HCT116 (cell line): Measurements from ENCODE around the gene SEC16A. TPM values are rescaled to one million over a fixed set of nuclear protein-coding genes. Genes with fewer than 3 reads are reported as not detected.

Experiments used
- ATAC-seq: fragments of 200-7000 bp; cut with Tn5 transposase; 2 replicates; pipeline ENCODE4 v1.9.1; 2020; ENCODE audit warnings: mild to moderate bottlenecking, moderate library complexity
- BruUV-seq: library from RNA; stranded (reverse); fragments of 400-500 nt; replicated peaks from 2 replicates; lab custom pipeline; 2021; lab: Mats Ljungman, UMichigan
- CTCF ChIA-PET: fragments of 300-600 bp; sonication (Branson Sonifier 250); formaldehyde crosslinking; loops from one replicate; lab custom pipeline; 2021; ENCODE audit warnings: antibody characterized with exemption; lab: Charles Lee
- POLR2A ChIA-PET: fragments of 300-600, 350-600 bp; sonication (Branson Sonifier 250); formaldehyde crosslinking; loops from one replicate; lab custom pipeline; 2021; ENCODE audit warnings: antibody characterized with exemption; lab: Charles Lee
- RAD21 ChIA-PET, 2 experiments: fragments of 300-600 bp; sonication (Branson Sonifier 250); formaldehyde crosslinking; loops; one replicate each; lab custom pipeline; 2023; ENCODE audit warnings: low total read pairs in 2 of 2; ENCODE audit not compliant: uncharacterized antibody in 2 of 2, unreplicated experiment in 2 of 2, low non-redundant PET in 1 of 2; lab: Charles Lee
- DNase-seq: peaks from one replicate; pipeline ENCODE4 v3.0.0-alpha.2; 2010; ENCODE audit warnings: low read depth, low spot score
- H2AFZ ChIP-seq: fragments of 200-600 bp; shearing (Covaris generic), sonication (generic); 2 replicates; pipeline ENCODE4 v1.6.1; 2017; ENCODE audit warnings: low read depth, mixed run types, mixed read lengths, antibody characterized with exemption, low read length; ENCODE audit not compliant: poor library complexity, severe bottlenecking
- H3K27ac ChIP-seq: 2 replicates; pipeline ENCODE4 v1.5.1; 2012; ENCODE audit warnings: low read depth, low read length
- H3K27me3 ChIP-seq: fragments of 200-600 bp; sonication (generic); 2 replicates; pipeline ENCODE4 v1.6.1; 2016; ENCODE audit warnings: mixed run types, low read length, mixed read lengths; ENCODE audit not compliant: insufficient read depth
- H3K36me3 ChIP-seq, 2 experiments: fragments of 200-500 bp in 1 of 2; fragments of 200-600 bp in 1 of 2; sonication (Bioruptor generic) in 1 of 2; sonication (generic) in 1 of 2; 2 replicates each; pipeline versions ENCODE4 v1.5.1 to v1.6.1; 2014 to 2016; ENCODE audit warnings: low read length in 2 of 2, inconsistent platforms in 1 of 2, mixed read lengths in 1 of 2, mixed run types in 1 of 2; ENCODE audit not compliant: insufficient read depth in 2 of 2, control insufficient read depth in 1 of 2
- H3K4me1 ChIP-seq, 2 experiments: fragments of 200-600 bp in 1 of 2; sonication (generic) in 1 of 2; 2 replicates each; pipeline versions ENCODE4 v1.5.1 to v1.6.1; 2012 to 2017; ENCODE audit warnings: low read length in 2 of 2, inconsistent platforms in 1 of 2, mild to moderate bottlenecking in 1 of 2, mixed read lengths in 1 of 2, mixed run types in 1 of 2, moderate library complexity in 1 of 2; ENCODE audit not compliant: insufficient read depth in 2 of 2, control insufficient read depth in 1 of 2
- H3K4me2 ChIP-seq: fragments of 200-600 bp; sonication (generic); 2 replicates; pipeline ENCODE4 v1.6.1; 2017; ENCODE audit warnings: mixed run types, low read length, mixed read lengths
- H3K4me3 ChIP-seq, 2 experiments: fragments of 200-600 bp in 1 of 2; sonication (generic) in 1 of 2; replicated peaks in 1 of 2; 2 replicates each; pipeline ENCODE4 v1.5.1; 2011 to 2016; ENCODE audit warnings: low read length in 2 of 2, control low read depth in 1 of 2, low read depth in 1 of 2, mild to moderate bottlenecking in 1 of 2, mixed read lengths in 1 of 2, mixed run types in 1 of 2
- H3K79me2 ChIP-seq: fragments of 200-600 bp; sonication (generic); 2 replicates; pipeline ENCODE4 v1.6.1; 2017; ENCODE audit warnings: mild to moderate bottlenecking, mixed run types, low read length, moderate library complexity, mixed read lengths; ENCODE audit not compliant: insufficient read depth
- H3K9ac ChIP-seq: fragments of 200-600 bp; sonication (generic); 2 replicates; pipeline ENCODE4 v1.6.1; 2016; ENCODE audit warnings: low read length, mixed read lengths
- H3K9me2 ChIP-seq: fragments of 200-600 bp; sonication (generic), shearing (Covaris generic); 2 replicates; pipeline ENCODE4 v1.6.1; 2017; ENCODE audit warnings: mixed run types, mild to moderate bottlenecking, moderate library complexity; ENCODE audit not compliant: insufficient read depth
- H3K9me3 ChIP-seq, 2 experiments: fragments of 200-500 bp in 1 of 2; fragments of 200-600 bp in 1 of 2; sonication (Bioruptor generic) in 1 of 2; sonication (generic) in 1 of 2; 2 replicates each; pipeline ENCODE4 v1.6.1; 2014 to 2017; ENCODE audit warnings: low read length in 2 of 2, mixed read lengths in 2 of 2, inconsistent platforms in 1 of 2, low read depth in 1 of 2, mild to moderate bottlenecking in 1 of 2, mixed run types in 1 of 2, moderate library complexity in 1 of 2; ENCODE audit not compliant: control insufficient read depth in 1 of 2, insufficient read depth in 1 of 2
- H4K20me1 ChIP-seq: fragments of 200-600 bp; sonication (generic), shearing (Covaris generic); 2 replicates; pipeline ENCODE4 v1.6.1; 2017; ENCODE audit warnings: mixed run types, mild to moderate bottlenecking, moderate library complexity; ENCODE audit not compliant: insufficient read depth
- ATF3 ChIP-seq: IDR thresholded peaks from 2 replicates; pipeline ENCODE4 v1.6.1; 2012
- EZH2 ChIP-seq: fragments of 200-600 bp; sonication (generic); IDR thresholded peaks from 2 replicates; pipeline ENCODE4 v1.6.1; 2017; ENCODE audit warnings: antibody characterized with exemption, mixed run types
- FOSL1 ChIP-seq: IDR thresholded peaks from 2 replicates; pipeline ENCODE4 v1.6.1; 2012; ENCODE audit warnings: low read depth
- REST ChIP-seq: IDR thresholded peaks from 2 replicates; pipeline ENCODE4 v1.6.1; 2012; ENCODE audit warnings: low read depth
- SIN3A ChIP-seq: IDR thresholded peaks from 2 replicates; pipeline ENCODE4 v1.6.1; 2012; ENCODE audit warnings: low read depth
- ZBTB33 ChIP-seq: IDR thresholded peaks from 2 replicates; pipeline ENCODE4 v1.6.1; 2011; ENCODE audit warnings: mild to moderate bottlenecking, low read length, moderate library complexity; ENCODE audit not compliant: insufficient replicate concordance; ENCODE audit errors: extremely low read depth
- ZNF274 ChIP-seq: fragments of 200-500 bp; sonication (Bioruptor generic); IDR thresholded peaks from 2 replicates; pipeline ENCODE4 v1.6.1; 2014; ENCODE audit warnings: mild to moderate bottlenecking, low read depth, low read length, inconsistent platforms
- intact Hi-C: fragments of 100-400 bp; cut with micrococcal nuclease; formaldehyde crosslinking; loops from 2 replicates; pipeline ENCODE4 v1.10.0; 2022
- total RNA-seq: library from RNA; stranded (reverse); gene quantifications from one replicate; pipeline ENCODE4 v1.2.1, GENCODE V29; 2021; ENCODE audit not compliant: unreplicated experiment

The SEC16A gene
- total RNA-seq, 1 experiment from 2014 or later, result 49.8 TPM

GRCh38 chr9:136416914-136417313 is 65.9 kb downstream of the SEC16A start:
- no peak overlapping the region for H3K4me2 ChIP-seq
- H3K4me1 ChIP-seq, result peaks cover 2 to 3% of the 10 kb centered on the region in 2 experiments; a peak in 3 of 4 replicates
- no TSS peak for BruUV-seq
- TF ChIP-seq ZNF274 (no peak), ZBTB33 (no peak), REST (no peak), EZH2 (no peak), SIN3A (no peak), FOSL1 (no peak), ATF3 (no peak)
- TF ChIP-seq, all 23 proteins: peak for 0
- RAD21 ChIA-PET, result no interaction called here
- H3K27ac ChIP-seq, result no peak overlapping the region
- H3K79me2 ChIP-seq, result peaks cover 50% of the 10 kb centered on the region
- intact Hi-C loops, result no loop called here
- no peaks in the 10 kb centered on the region for H3K27me3 ChIP-seq
- DNase-seq (no peak), ATAC-seq (no peak)
- no peaks in the 10 kb centered on the region for H4K20me1 ChIP-seq
- POLR2A ChIA-PET, result no interaction called here
- CTCF ChIA-PET, result no interaction called here
- no peaks in the 10 kb centered on the region for H3K9me2 ChIP-seq
- H3K36me3 ChIP-seq, result peaks cover 58 to 79% of the 10 kb centered on the region in 2 experiments
- H3K4me3 ChIP-seq, result no peak overlapping the region
- H3K9ac ChIP-seq, result no peak overlapping the region
- H3K9me3 ChIP-seq, result no peaks in the 10 kb centered on the region
- H2AFZ ChIP-seq, result no peak overlapping the region
